Skeletal muscle tissue (tissue), 4 donors: ENCODE results near the gene ERVK3-1. TPM values are rescaled to one million over a fixed set of nuclear protein-coding genes. Genes with fewer than 3 reads are reported as not detected.
A peak's percentile ranks its signal among the peaks of the same experiment; 100 is the strongest.

Source experiments
- H3K27ac ChIP-seq: one replicate; pipeline ENCODE4 v1.7.0; 2013; ENCODE audit warnings: mild to moderate bottlenecking, low read depth, low read length, inconsistent platforms
- H3K27me3 ChIP-seq, 3 donors: one replicate each; pipeline ENCODE4 v1.7.0; 2013; ENCODE audit warnings: low read length in 3 of 3; ENCODE audit not compliant: control insufficient read depth in 3 of 3, insufficient read depth in 3 of 3
- H3K36me3 ChIP-seq, 3 donors: one replicate each; pipeline ENCODE4 v1.7.0; 2013; ENCODE audit warnings: low read length in 3 of 3; ENCODE audit not compliant: control insufficient read depth in 3 of 3, insufficient read depth in 3 of 3
- H3K4me1 ChIP-seq, 3 donors: one replicate each; pipeline ENCODE4 v1.7.0; 2013; ENCODE audit warnings: low read length in 3 of 3, mild to moderate bottlenecking in 3 of 3; ENCODE audit not compliant: control insufficient read depth in 3 of 3, insufficient read depth in 3 of 3
- H3K4me3 ChIP-seq, 3 donors: one replicate each; pipeline ENCODE4 v1.7.0; 2013; ENCODE audit warnings: low read length in 3 of 3
- H3K9ac ChIP-seq, 3 donors: one replicate each; pipeline ENCODE4 v1.7.0; 2013; ENCODE audit warnings: low read length in 3 of 3, mild to moderate bottlenecking in 3 of 3, moderate library complexity in 2 of 3, low read depth in 1 of 3
- H3K9me3 ChIP-seq, 3 donors: one replicate each; pipeline ENCODE4 v1.7.0; 2013; ENCODE audit warnings: low read length in 3 of 3; ENCODE audit not compliant: control insufficient read depth in 3 of 3
- total RNA-seq: library from RNA; depleted of rRNA; stranded (reverse); fragments of >200 nt; gene quantifications from one replicate; pipeline ENCODE4 v1.2.3, GENCODE V29; 2014
- donor health status: Osteomylitis.

Gene ERVK3-1
- total RNA-seq, 1 donor from 2014 or later: 14.1 TPM

DNA sequence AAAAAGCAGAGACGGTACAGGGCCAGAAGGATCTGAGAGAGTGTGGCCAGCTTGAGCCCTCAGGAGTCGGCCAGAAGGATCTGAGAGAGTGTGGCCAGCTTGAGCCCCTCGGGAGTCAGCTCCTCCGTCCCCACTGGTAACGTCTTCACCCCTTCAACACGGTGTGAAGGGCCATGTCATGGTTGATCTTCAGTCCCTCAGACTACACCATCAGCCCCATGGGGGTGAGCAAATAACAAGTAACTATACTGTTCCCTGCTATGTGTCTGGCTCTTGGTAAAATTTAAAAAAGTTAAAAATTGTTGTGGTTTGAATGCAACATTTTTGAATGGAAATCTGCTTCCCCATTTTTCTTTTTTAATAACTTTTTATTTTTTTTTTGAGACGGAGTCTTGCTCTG, 28.0 kb upstream of the ERVK3-1 start:
- no peak overlapping the region for H3K4me3 ChIP-seq
- H3K4me1 ChIP-seq: peaks cover 6 to 15% (median 13%) of the 10 kb centered on the region in 3 donors
- peaks cover 3 to 13% (median 4%) of the 10 kb centered on the region in 3 donors for H3K9me3 ChIP-seq
- no peak overlapping the region for H3K9ac ChIP-seq
- no peak overlapping the region for H3K27ac ChIP-seq
- H3K36me3 ChIP-seq: peaks cover 0 to 16% (median 4%) of the 10 kb centered on the region in 3 donors
- H3K27me3 ChIP-seq: peaks cover 0 to 6% (median 4%) of the 10 kb centered on the region in 3 donors

DNA sequence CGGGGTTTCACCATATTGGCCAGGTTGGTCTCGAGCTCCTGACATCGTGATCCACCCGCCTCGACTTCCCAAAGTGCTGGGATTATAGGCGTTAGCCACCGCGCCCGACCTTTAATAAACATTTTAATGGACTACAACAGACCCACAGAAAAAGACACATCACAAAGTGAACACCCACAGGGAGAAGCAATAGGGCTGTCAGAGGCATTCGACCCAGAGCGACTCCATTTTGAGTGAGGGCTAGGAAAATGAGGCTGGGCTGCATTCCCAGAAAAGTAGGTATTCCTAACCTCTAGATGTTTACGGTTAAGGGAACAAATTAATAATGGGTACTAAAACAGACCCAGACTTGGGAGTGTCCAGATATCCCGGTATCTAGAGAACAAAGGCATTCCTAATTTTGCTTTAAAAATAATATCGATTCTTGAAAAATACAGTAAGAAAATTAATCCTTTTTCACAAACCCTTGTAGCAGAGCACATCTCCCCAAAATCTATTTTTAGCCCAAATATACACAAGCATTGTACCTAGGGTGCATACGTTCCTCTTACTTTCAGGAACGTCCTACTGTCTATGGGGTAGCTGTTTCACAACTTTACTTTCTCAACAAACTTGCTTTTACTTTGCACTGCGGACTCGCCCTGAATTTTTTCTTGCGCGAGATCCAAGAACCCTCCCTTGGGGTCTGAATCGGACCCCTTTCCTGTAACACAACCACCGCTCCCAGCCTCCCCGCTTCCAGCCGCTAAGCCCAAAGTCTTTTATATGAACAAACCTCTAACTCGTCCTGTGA, 27.2 kb upstream of the ERVK3-1 start:
- Histone ChIP-seq H3K9me3 (peaks cover 3 to 12% (median 4%) of the 10 kb centered on the region in 3 donors), H3K36me3 (peaks cover 0 to 15% (median 4%) of the 10 kb centered on the region in 3 donors), H3K9ac (peak overlapping the region; percentile 74 to 82 (median 75)), H3K27me3 (peaks cover 0 to 6% (median 4%) of the 10 kb centered on the region in 3 donors), H3K27ac (peak overlapping the region; percentile 72), H3K4me3 (peak overlapping the region; percentile 80 to 86 (median 80)), H3K4me1 (peaks cover 6 to 15% (median 13%) of the 10 kb centered on the region in 3 donors)

DNA sequence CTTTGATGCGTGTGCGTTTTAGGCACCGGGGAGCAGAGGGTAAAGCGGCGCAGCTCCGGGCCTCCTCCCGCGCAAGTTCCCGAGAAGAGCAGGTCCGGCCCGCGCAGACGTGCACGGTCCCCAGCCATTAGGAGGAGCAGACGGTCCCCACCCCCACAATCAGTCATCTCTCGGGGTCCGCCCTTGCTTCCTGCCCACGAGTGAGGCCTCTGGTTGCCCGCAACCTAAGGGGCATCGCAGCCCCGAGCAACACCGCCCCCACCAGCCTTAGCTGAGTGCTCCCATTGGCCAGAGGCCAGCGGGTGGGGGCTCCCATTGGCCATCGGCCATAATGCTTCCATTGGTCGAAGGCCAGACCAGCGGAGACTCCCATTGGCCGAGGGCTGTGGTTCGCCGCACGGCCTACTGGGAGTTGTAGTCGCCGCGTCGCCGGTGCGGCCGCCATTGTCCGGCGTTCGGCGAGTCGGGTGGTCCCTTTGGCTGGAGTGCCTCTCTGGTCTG, 26.6 kb upstream of the ERVK3-1 start, which contains the start of gene ZNF8:
Gene ZNF8, plus strand, starts transcription at position 415 of the 501 bp plus-strand sequence. CDS start 127 bp downstream, outside the sequence.
- Histone ChIP-seq H3K27me3 (peaks cover 0 to 6% (median 4%) of the 10 kb centered on the region in 3 donors), H3K4me1 (peaks cover 6 to 15% (median 13%) of the 10 kb centered on the region in 3 donors), H3K9me3 (peaks cover 3 to 12% (median 4%) of the 10 kb centered on the region in 3 donors)

DNA sequence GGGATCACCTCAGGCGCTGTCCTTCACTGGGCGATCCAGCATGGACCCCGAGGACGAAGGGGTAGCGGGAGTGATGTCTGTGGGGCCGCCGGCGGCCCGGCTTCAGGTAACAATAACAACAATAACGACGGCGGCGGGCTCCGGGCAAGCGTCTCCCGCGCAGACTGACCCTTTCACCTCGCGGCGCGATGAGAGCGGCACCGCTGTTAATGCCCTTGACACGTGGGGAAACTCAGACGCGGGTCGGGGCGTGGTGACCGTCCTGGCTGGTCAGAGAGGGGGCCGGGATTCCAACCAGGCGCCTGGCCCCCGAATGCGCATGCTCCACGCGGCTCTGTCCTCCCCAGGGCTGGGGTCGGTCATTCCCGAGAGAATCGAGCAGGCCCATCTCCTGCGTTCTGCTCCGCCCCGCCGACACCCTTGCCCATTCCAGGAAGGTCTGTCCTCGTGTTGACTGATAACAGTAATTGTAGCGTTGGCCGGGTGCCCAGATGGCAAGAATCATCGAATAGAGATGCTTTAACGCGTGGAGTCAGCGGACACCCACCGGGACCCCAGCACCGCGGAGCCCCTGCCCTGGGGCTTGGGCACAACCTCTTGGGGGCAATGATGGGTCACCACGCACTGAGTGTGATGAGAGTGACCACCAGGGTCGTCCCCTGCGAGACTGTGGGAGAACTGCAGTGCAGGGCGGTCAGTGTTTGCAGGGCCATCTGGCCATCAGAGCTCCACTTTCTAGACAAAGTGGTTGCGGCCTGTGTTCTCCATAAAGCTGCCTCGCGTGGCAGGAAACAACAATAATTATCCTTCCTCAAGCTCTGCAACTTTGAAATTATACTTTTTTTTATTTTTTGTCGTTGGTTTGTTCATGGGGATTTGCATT, 25.9 kb upstream of the ERVK3-1 start:
- Histone ChIP-seq H3K36me3 (peaks cover 0 to 15% (median 4%) of the 10 kb centered on the region in 3 donors), H3K27ac (peak overlapping the region; percentile 72), H3K4me1 (peaks cover 6 to 15% (median 13%) of the 10 kb centered on the region in 3 donors), H3K9ac (peak overlapping the region; percentile 74 to 82 (median 75)), H3K27me3 (peaks cover 0 to 6% (median 4%) of the 10 kb centered on the region in 3 donors), H3K4me3 (peak overlapping the region; percentile 80 to 86 (median 80)), H3K9me3 (peaks cover under 1 to 12% (median 4%) of the 10 kb centered on the region in 3 donors)

More for the DNA sequence above, 26.6 kb upstream of the ERVK3-1 start, which contains the start of gene ZNF8:
- H3K36me3 ChIP-seq: peaks cover 0 to 15% (median 4%) of the 10 kb centered on the region in 3 donors
- H3K27ac ChIP-seq: peak within 1 kb of the TSS; percentile 72
- peak within 1 kb of the TSS; percentile 74 to 82 (median 75) for H3K9ac ChIP-seq
- peak within 1 kb of the TSS; percentile 80 to 86 (median 80) for H3K4me3 ChIP-seq

DNA sequence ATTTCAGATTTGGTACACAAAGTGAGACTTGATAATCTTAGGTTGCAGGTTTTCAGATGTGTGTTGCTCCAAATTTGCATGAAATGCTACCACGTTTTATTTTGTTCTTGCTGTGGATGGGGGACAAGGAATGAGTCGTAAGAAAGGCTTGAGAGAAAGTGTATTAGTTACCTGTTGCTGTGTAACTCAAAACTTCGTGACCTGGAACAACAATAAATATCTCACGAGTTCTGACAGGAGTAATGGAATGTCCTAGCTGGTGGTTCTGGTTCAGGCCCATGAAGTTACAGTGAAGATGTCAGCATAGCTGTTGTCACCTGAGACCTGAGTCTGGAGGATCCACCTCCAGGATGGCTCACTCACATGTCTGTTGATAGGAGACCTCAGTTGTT, 25.3 kb upstream of the ERVK3-1 start:
- H3K4me1 ChIP-seq: peaks cover 6 to 15% (median 13%) of the 10 kb centered on the region in 3 donors
- H3K9me3 ChIP-seq: peaks cover 0 to 12% (median 6%) of the 10 kb centered on the region in 3 donors
- H3K9ac ChIP-seq: peak overlapping the region in 1 of 3 donors; percentile 75
- peak overlapping the region in 2 of 3 donors; percentile 80 to 86 for H3K4me3 ChIP-seq
- H3K27me3 ChIP-seq: peaks cover 0 to 6% (median 4%) of the 10 kb centered on the region in 3 donors
- H3K27ac ChIP-seq: no peak overlapping the region
- H3K36me3 ChIP-seq: peaks cover 0 to 9% (median 4%) of the 10 kb centered on the region in 3 donors

DNA sequence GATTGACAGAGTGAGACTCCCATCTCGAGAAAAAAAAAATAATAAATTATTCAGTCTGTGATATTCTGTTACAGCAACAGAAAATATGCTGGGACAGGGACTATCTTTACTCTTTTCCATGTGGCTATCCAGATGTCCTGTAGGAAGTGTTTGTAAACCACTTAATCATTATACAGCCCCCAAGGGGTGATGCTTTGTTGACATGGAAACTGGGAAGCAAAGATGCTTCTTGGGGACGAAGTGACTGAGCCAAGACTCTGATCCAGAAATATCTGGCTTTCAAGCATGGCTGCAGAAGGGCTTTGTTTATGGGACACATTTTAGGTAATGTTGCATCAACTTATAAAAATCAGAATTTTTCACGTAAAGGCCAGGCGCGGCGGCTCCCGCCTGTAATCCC, 21.0 kb upstream of the ERVK3-1 start:
- Histone ChIP-seq H3K36me3 (peaks cover 24 to 37% (median 33%) of the 10 kb centered on the region in 3 donors), H3K27me3 (peaks cover 0 to 4% (median 4%) of the 10 kb centered on the region in 3 donors), H3K4me3 (no peak overlapping the region), H3K27ac (no peak overlapping the region), H3K4me1 (peaks cover 4 to 11% (median 6%) of the 10 kb centered on the region in 3 donors), H3K9me3 (peaks cover 0 to 9% (median 8%) of the 10 kb centered on the region in 3 donors), H3K9ac (no peak overlapping the region)

DNA sequence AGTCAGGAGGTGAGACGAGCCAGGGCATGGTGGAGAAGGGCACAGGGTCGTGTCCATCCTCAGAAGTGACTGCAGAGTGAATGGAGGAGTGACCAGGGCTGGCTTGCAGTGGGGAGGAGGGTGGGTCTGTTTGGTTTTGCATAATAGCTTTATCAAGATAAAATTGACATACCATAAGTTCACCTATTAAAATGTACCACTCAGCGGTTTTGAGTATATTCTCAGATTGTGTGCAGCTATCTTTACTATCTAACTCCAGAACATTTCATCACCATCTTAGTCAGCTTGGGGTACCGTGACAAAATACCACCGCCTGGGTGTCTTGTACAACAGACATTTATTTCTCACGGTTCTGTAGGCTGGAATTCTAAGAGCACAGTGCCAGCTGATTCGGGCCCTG, 13.2 kb upstream of the ERVK3-1 start:
- H3K4me3 ChIP-seq: no peak overlapping the region
- no peak overlapping the region for H3K27ac ChIP-seq
- no peak overlapping the region for H3K9ac ChIP-seq
- H3K36me3 ChIP-seq: peaks cover 48 to 79% (median 55%) of the 10 kb centered on the region in 3 donors
- peaks cover 5 to 30% (median 19%) of the 10 kb centered on the region in 3 donors for H3K9me3 ChIP-seq
- H3K4me1 ChIP-seq: no peaks in the 10 kb centered on the region
- H3K27me3 ChIP-seq: no peaks in the 10 kb centered on the region

DNA sequence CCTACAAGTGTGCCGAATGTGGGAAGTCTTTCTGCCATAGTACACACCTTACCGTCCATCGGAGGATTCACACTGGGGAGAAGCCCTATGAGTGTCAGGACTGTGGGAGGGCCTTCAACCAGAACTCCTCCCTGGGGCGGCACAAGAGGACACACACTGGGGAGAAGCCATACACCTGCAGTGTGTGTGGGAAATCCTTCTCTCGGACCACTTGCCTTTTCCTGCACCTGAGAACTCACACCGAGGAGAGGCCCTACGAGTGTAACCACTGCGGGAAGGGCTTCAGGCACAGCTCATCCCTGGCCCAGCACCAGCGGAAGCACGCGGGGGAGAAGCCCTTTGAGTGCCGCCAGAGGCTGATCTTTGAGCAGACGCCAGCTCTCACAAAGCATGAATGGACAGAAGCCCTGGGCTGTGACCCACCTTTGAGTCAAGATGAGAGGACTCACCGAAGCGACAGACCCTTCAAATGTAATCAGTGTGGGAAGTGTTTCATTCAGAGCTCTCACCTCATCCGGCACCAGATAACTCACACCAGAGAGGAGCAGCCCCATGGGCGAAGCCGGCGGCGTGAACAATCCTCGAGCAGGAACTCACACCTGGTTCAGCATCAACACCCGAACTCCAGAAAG, 10.3 kb upstream of the ERVK3-1 start:
- H3K9ac ChIP-seq: no peak overlapping the region

DNA sequence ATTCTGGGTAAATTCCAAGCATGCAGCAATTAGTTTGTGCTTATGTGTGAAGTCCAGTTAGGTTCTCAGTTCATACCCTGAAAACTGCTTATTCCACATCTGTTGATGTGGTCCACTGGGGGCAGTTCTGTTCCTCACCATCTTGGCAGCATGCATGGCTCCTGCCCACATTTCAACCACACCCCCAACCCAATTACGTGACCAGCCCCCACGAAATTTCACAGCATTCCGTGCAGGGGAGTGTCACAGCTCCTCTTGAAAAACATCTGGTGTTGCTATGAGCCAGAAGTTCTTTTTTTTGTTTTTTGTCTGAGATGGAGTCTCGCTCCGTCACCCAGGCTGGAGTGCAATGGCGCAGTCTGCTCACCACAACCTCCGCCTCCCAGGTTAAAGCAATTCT, 9.1 kb upstream of the ERVK3-1 start:
- no peak overlapping the region for H3K9ac ChIP-seq
- peaks cover 5 to 27% (median 19%) of the 10 kb centered on the region in 3 donors for H3K9me3 ChIP-seq
- no peaks in the 10 kb centered on the region for H3K4me1 ChIP-seq
- H3K36me3 ChIP-seq: peaks cover 35 to 62% (median 50%) of the 10 kb centered on the region in 3 donors
- H3K27me3 ChIP-seq: no peaks in the 10 kb centered on the region
- no peak overlapping the region for H3K4me3 ChIP-seq
- H3K27ac ChIP-seq: no peak overlapping the region

More for the DNA sequence above, 10.3 kb upstream of the ERVK3-1 start:
- Histone ChIP-seq H3K27me3 (no peaks in the 10 kb centered on the region), H3K36me3 (peaks cover 31 to 61% (median 45%) of the 10 kb centered on the region in 3 donors), H3K4me1 (no peaks in the 10 kb centered on the region), H3K4me3 (peak overlapping the region in 1 of 3 donors; percentile 19), H3K27ac (no peak overlapping the region), H3K9me3 (peaks cover 5 to 27% (median 19%) of the 10 kb centered on the region in 3 donors)
